Measurements from ENCODE around the gene CLDN10. TPM values are rescaled to one million over a fixed set of nuclear protein-coding genes. Genes with fewer than 3 reads are reported as not detected.
"Not testable (repeated sequence)": the region's sequence is repeated elsewhere in the genome, so short reads cannot be mapped to it uniquely, and the experiment has no call there.

Gene CLDN10
- not detected in 2 replicates for total RNA-seq (2014; rRNA removed; shearing (Covaris generic); ENCODE audit: low replicate concordance)

- no peak for DNase-seq
- peaks cover 3% of the 10 kb centered on the region; the same call in 1 of the 2 replicates for H3K27me3 ChIP-seq
- H3K9me3 ChIP-seq = no peaks in the 10 kb centered on the region
- no peaks in the 10 kb centered on the region for H3K36me3 ChIP-seq
- no peak within 1 kb of the TSS for H3K4me3 ChIP-seq
Observed at GRCh38 chr13:95552539-95553441, at the start of gene CLDN10. CLDN10 (plus strand) TSS chr13:95552720; CDS start chr13:95552754, 34 bp downstream.

GRCh38 chr13:95503662-95504061 is 48.9 kb upstream of the CLDN10 start:
- no peak overlapping the region for H3K4me3 ChIP-seq
- no peaks in the 10 kb centered on the region for H3K36me3 ChIP-seq
- H3K9me3 ChIP-seq = peaks cover 4% of the 10 kb centered on the region
- no peaks in the 10 kb centered on the region for H3K27me3 ChIP-seq
- DNase-seq = no peak

- H3K27me3 ChIP-seq = no peaks in the 10 kb centered on the region
Observed at GRCh38 chr13:95505265-95505664, 47.3 kb upstream of the CLDN10 start.

GRCh38 chr13:95505986-95506385 is 46.5 kb upstream of the CLDN10 start:
- no peaks in the 10 kb centered on the region for H3K36me3 ChIP-seq
- no peak for DNase-seq
- H3K9me3 ChIP-seq = peaks cover 4% of the 10 kb centered on the region
- no peak overlapping the region for H3K4me3 ChIP-seq
- no peaks in the 10 kb centered on the region for H3K27me3 ChIP-seq

More at GRCh38 chr13:95505265-95505664, 47.3 kb upstream of the CLDN10 start:
- Histone ChIP-seq H3K36me3 (no peaks in the 10 kb centered on the region), H3K4me3 (no peak overlapping the region), H3K9me3 (peaks cover 4% of the 10 kb centered on the region)
- no peak for DNase-seq

GRCh38 chr13:95507991-95508390 is 44.5 kb upstream of the CLDN10 start:
- no peaks in the 10 kb centered on the region for H3K36me3 ChIP-seq
- no peak overlapping the region for H3K4me3 ChIP-seq
- no peaks in the 10 kb centered on the region for H3K27me3 ChIP-seq
- H3K9me3 ChIP-seq = no peaks in the 10 kb centered on the region
- no peak for DNase-seq

- Histone ChIP-seq H3K4me3 (no peak overlapping the region), H3K36me3 (no peaks in the 10 kb centered on the region), H3K27me3 (0 out of 2 replicates have a peak, but pooled peaks cover 3% of the 10 kb centered on the region), H3K9me3 (no peaks in the 10 kb centered on the region)
- DNase-seq = no peak
Observed at GRCh38 chr13:95508996-95509395, 43.5 kb upstream of the CLDN10 start.

GRCh38 chr13:95509521-95510310 is 42.8 kb upstream of the CLDN10 start:
- Histone ChIP-seq H3K27me3 (peaks cover 4% of the 10 kb centered on the region; the same call in 1 of the 2 replicates), H3K36me3 (no peaks in the 10 kb centered on the region), H3K9me3 (no peaks in the 10 kb centered on the region), H3K4me3 (no peak overlapping the region)
- DNase-seq = peak; percentile 8

- H3K36me3 ChIP-seq = no peaks in the 10 kb centered on the region
- no peak for DNase-seq
- H3K9me3 ChIP-seq = no peaks in the 10 kb centered on the region
- peaks cover 11% of the 10 kb centered on the region; the same call in 1 of the 2 replicates for H3K27me3 ChIP-seq
- no peak overlapping the region for H3K4me3 ChIP-seq
Observed at GRCh38 chr13:95510950-95511349, 41.6 kb upstream of the CLDN10 start.

GRCh38 chr13:95512424-95512823 is 40.1 kb upstream of the CLDN10 start:
- Histone ChIP-seq H3K9me3 (no peaks in the 10 kb centered on the region), H3K27me3 (peaks cover 23% of the 10 kb centered on the region; the same call in 1 of the 2 replicates), H3K4me3 (no peak overlapping the region), H3K36me3 (no peaks in the 10 kb centered on the region)
- DNase-seq = no peak

- H3K4me3 ChIP-seq = no peak overlapping the region
- peaks cover 24% of the 10 kb centered on the region; the same call in 1 of the 2 replicates for H3K27me3 ChIP-seq
- no peaks in the 10 kb centered on the region for H3K9me3 ChIP-seq
- no peak for DNase-seq
- H3K36me3 ChIP-seq = no peaks in the 10 kb centered on the region
Observed at GRCh38 chr13:95512957-95513356, 39.6 kb upstream of the CLDN10 start.

- H3K27me3 ChIP-seq = peaks cover 24% of the 10 kb centered on the region; the same call in 1 of the 2 replicates
- not testable (repeated sequence) for DNase-seq, H3K9me3 ChIP-seq, H3K4me3 ChIP-seq, H3K36me3 ChIP-seq
Observed at GRCh38 chr13:95515606-95516005, 36.9 kb upstream of the CLDN10 start.

GRCh38 chr13:95516021-95516420 is 36.5 kb upstream of the CLDN10 start:
- H3K9me3 ChIP-seq = no peaks in the 10 kb centered on the region
- H3K4me3 ChIP-seq = no peak overlapping the region
- H3K36me3 ChIP-seq = no peaks in the 10 kb centered on the region
- no peak for DNase-seq
- peaks cover 24% of the 10 kb centered on the region; the same call in 1 of the 2 replicates for H3K27me3 ChIP-seq

GRCh38 chr13:95516492-95516891 is 36.0 kb upstream of the CLDN10 start:
- Histone ChIP-seq H3K36me3 (no peaks in the 10 kb centered on the region), H3K4me3 (no peak overlapping the region), H3K9me3 (no peaks in the 10 kb centered on the region), H3K27me3 (peaks cover 24% of the 10 kb centered on the region; the same call in 1 of the 2 replicates)
- no peak for DNase-seq

GRCh38 chr13:95523598-95523997 is 28.9 kb upstream of the CLDN10 start:
- Histone ChIP-seq H3K36me3 (no peaks in the 10 kb centered on the region), H3K9me3 (peaks cover 9% of the 10 kb centered on the region), H3K4me3 (no peak overlapping the region), H3K27me3 (peaks cover 4% of the 10 kb centered on the region)
- DNase-seq = no peak

- H3K4me3 ChIP-seq = no peak overlapping the region
- H3K27me3 ChIP-seq = peaks cover 10% of the 10 kb centered on the region
- no peaks in the 10 kb centered on the region for H3K36me3 ChIP-seq
- DNase-seq = no peak
- peaks cover 9% of the 10 kb centered on the region for H3K9me3 ChIP-seq
Observed at GRCh38 chr13:95524264-95524901, 28.1 kb upstream of the CLDN10 start.

- H3K9me3 ChIP-seq = peaks cover 9% of the 10 kb centered on the region
- DNase-seq = no peak
Observed at GRCh38 chr13:95527955-95528354, 24.6 kb upstream of the CLDN10 start.

More at GRCh38 chr13:95527955-95528354, 24.6 kb upstream of the CLDN10 start:
- Histone ChIP-seq H3K4me3 (no peak overlapping the region), H3K27me3 (peaks cover 11% of the 10 kb centered on the region), H3K36me3 (no peaks in the 10 kb centered on the region)
